Stimulated activated CD4-positive, alpha-beta T cell treated with anti-CD3 and anti-CD28 coated beads, Interleukin-2, amount 100 ng/mL, for 4 hours (primary cell): ENCODE measurements around the gene EVX2.

Experiments used
- DNase-seq: peaks from one replicate; pipeline ENCODE4 v3.0.0-alpha.2; 2020; ENCODE audit warnings: low read depth

The EVX2 gene

GRCh38 chr2:176107731-176108181, 24.0 kb upstream of the EVX2 start:
- DNase-seq: no peak

- no peak for DNase-seq
Measured at GRCh38 chr2:176106581-176107539, 23.1 kb upstream of the EVX2 start, which contains the start of gene HOXD11. Gene HOXD11 (plus strand): TSS chr2:176107280. CDS start chr2:176107356, 76 bp downstream.

- no peak for DNase-seq
Measured at GRCh38 chr2:176105730-176106580, 22.2 kb upstream of the EVX2 start.

DNA sequence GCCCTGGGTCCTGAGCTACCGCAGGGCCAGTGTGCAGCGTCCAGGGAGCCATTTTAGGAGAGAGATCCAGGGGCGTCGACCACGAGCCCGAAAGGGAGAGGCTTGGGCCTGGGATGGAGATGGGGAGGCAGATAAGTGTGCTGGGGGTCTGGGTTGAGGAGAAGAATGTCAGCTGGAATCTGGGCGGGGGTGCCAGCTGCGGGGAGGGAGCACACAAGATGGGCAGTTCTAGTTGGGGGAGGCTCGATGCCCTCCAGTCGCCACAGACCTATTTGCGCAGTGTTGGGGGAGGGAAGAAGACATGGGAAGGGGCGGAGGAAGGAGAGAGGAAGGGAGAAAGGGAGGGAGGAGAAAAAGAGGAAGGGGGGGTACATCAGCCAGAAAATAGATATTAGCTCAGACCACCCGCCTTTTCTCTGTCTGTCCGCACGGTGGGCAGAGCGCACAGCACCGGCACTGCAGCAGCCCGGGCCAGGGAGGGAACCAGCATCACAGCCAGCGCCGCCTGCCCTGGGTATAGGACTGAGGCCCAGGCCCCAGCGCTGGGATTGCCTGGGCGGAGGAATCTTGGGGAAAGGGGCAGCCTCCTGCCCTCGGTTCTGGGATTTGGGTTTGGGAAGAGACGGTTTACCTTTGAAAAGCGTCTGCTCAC, 21.4 kb upstream of the EVX2 start:
- no peak for DNase-seq

GRCh38 chr2:176104316-176105077, 20.7 kb upstream of the EVX2 start:
- DNase-seq: no peak

DNA sequence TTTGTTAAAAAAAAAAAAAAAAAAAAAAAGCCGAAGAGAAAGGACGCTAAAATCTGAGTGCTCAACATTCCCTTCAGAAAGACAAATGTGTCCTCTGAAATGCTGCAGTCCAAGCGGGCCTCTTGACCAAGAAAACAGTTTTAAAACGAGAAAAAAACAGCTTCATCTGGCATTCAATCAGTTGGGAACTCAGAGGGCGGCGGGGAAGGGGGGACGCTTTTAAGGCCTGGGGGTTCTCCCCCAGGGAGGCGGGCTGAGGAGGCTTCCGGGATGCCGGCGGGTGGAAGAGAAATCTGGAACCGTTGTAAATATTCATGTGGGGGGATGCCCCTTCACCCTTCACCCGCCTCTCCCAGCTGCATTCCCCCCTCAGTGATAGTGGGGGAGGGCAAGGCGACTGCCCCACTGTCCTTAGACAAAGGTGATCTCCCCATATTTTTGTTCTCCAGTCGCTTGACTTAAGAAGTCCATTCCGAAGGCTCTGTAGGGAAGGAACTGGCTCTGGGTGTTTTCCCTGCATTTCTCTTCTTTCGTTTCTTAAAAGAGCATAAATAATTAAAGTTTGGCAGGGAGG, 20.1 kb upstream of the EVX2 start:
- DNase-seq: no peak

DNA sequence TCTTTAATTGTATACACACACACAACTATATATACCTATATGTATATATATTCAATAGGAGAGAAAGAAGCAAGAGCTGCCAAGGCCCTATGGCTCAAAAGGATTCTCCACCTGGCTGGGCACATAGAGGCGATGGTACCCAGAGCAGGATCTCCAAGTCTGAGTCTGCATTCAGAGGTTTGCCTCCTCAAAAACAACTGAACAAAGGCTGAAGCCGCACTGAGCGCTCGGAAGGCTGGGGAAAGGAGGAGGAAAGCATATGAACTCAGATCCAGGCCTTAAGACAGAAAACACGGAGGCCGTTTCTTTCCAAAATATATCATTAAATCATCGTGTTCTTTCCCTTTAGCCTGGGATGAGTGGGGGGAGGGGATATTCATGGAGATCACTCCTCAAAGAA, 19.4 kb upstream of the EVX2 start:
- DNase-seq: no peak

- no peak for DNase-seq
Measured at GRCh38 chr2:176102309-176102866, 18.6 kb upstream of the EVX2 start.

- no peak for DNase-seq
Measured at GRCh38 chr2:176101842-176102241, 18.1 kb upstream of the EVX2 start.

DNA sequence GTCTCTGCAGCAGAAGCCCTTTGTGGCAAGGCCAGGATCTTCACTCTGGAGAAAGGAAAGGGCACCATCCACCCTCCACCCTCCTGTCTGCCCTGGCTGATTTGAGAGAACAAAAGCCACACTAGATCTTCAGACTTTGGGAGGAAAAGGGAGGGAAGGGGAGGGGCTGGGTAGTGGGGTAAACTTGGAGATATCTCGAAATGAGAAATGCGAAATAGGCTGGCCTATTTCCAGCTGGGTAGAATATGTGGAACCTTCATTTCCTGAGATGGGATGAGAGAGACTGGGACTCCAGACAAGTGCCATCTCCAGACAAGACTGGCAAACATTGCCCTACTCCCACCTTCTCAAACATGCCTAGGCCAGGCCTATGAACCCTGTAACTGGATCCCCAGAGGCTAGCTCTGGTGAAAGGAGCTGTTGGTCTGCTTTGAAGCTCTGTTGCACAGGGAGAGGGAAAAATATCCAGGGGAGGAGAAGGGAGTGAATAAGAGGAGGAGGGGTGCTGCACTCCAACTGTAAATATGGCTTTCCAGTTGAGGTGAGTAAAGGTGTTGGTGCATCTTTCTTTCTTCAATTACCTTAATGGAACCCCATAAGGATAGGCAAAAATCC, 17.6 kb upstream of the EVX2 start:
- DNase-seq: no peak

DNA sequence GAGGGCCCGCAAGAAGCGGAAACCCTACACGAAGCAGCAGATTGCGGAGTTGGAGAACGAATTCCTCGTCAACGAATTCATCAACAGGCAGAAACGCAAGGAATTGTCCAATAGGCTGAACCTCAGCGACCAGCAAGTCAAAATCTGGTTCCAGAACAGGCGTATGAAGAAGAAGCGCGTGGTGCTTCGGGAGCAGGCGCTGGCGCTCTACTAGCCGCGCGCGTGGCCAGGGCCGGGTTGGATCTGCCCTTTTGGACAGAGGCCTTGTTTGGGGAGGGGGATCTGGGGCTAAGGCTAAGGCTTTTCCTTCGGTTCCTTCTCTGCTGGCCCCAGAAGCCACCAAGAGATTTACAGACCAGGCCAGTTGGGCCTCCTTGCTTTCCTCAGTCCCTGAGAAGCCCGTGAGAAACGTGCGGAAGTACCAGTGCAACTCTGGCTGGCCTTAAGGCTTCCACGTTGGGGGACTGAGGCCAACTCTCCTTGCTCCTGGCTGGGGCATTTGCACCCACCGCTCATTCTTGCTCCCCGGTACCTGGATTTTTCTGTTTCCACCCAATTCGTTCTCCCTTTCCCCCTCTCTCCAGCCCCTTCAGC, 16.9 kb upstream of the EVX2 start:
- DNase-seq: no peak

GRCh38 chr2:176099728-176100546, 16.2 kb upstream of the EVX2 start, which contains the start of gene HOXD12:
Gene HOXD12 (plus strand): TSS chr2:176099795. CDS start chr2:176099802, 7 bp downstream.
- DNase-seq: no peak

- no peak for DNase-seq
Measured at GRCh38 chr2:176099159-176099727, 15.5 kb upstream of the EVX2 start.

GRCh38 chr2:176098366-176099158, 14.8 kb upstream of the EVX2 start:
- DNase-seq: no peak

- DNase-seq: no peak
Measured at GRCh38 chr2:176097820-176098365, 14.1 kb upstream of the EVX2 start.

GRCh38 chr2:176096986-176097819, 13.4 kb upstream of the EVX2 start:
- peak; percentile 15 for DNase-seq
